ENCODE data around the gene SLC35A1. TPM values are rescaled to one million over a fixed set of nuclear protein-coding genes. Genes with fewer than 3 reads are reported as not detected.

SLC35A1 gene
- total RNA-seq, 1 experiment from 2014 or later, result 19.4 TPM

DNA sequence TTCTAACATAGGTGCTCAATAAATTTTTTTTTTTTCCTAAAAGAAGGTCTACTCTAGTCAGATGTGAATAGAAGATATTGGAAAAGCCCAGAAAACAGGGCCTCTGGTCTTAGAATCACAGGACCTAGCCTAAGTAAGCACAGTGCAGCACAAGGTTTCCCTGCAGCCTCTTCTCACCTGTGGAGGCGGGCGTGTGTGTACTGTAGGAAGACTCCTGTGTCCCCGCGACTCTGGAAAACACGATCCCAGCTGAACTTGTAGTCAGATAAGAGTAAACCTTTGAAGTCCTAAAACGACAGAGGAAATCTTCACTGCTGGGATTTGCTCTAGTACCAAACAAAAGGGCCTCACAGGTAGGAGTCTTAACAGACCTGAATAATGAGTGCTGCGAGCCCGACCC lies 45.7 kb downstream of the SLC35A1 start:
- no peak for DNase-seq
- CTCF ChIA-PET, result no interaction called here
- BruUV-seq (replicated peaks), result no TSS peak
- no peaks in the 10 kb centered on the region for H3K4me1 Mint-ChIP-seq (ENCODE audit: low read depth, unreplicated experiment)
- TF ChIP-seq, protein P1, sequence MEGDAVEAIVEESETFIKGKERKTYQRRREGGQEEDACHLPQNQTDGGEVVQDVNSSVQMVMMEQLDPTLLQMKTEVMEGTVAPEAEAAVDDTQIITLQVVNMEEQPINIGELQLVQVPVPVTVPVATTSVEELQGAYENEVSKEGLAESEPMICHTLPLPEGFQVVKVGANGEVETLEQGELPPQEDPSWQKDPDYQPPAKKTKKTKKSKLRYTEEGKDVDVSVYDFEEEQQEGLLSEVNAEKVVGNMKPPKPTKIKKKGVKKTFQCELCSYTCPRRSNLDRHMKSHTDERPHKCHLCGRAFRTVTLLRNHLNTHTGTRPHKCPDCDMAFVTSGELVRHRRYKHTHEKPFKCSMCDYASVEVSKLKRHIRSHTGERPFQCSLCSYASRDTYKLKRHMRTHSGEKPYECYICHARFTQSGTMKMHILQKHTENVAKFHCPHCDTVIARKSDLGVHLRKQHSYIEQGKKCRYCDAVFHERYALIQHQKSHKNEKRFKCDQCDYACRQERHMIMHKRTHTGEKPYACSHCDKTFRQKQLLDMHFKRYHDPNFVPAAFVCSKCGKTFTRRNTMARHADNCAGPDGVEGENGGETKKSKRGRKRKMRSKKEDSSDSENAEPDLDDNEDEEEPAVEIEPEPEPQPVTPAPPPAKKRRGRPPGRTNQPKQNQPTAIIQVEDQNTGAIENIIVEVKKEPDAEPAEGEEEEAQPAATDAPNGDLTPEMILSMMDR (IDR thresholded peaks at IDR 0.05; ENCODE audit: unreplicated experiment), result no peak
- peaks cover 19% of the 10 kb centered on the region for H3K36me3 Mint-ChIP-seq (ENCODE audit: insufficient read depth, unreplicated experiment)
- no peaks in the 10 kb centered on the region for H3K27me3 Mint-ChIP-seq (ENCODE audit: unreplicated experiment)
- H3K4me3 Mint-ChIP-seq (ENCODE audit: low read depth, unreplicated experiment), result no peak overlapping the region
- intact Hi-C loops (cut with micrococcal nuclease; ENCODE audit: unreplicated experiment), result no loop called here
- no peaks in the 10 kb centered on the region for H3K9me3 Mint-ChIP-seq (ENCODE audit: low read depth, unreplicated experiment)
- no peak overlapping the region for H3K27ac Mint-ChIP-seq (ENCODE audit: unreplicated experiment)

DNA sequence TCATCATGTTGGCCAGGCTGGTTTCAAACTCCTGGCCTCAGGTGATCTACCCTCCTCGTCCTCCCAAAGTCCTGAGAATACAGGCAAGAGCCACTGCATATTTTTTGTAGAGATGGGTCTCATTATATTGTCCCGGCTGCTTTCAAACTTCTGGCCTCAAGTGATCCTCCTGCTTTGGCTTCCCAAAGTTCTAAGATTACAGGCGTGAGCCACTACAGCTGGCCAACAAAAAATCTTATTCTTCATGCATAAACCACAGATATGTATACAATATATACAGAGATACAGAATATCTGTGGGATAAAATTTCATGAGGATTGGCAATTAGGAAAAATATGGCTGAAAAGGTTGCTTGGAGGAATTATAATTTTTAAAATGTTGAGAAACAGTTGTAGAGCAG lies 49.9 kb downstream of the SLC35A1 start:
- H3K4me3 Mint-ChIP-seq (ENCODE audit: low read depth, unreplicated experiment), result no peak overlapping the region
- CTCF ChIA-PET, result no interaction called here
- H3K27ac Mint-ChIP-seq (ENCODE audit: unreplicated experiment), result no peak overlapping the region
- peaks cover 7% of the 10 kb centered on the region for H3K36me3 Mint-ChIP-seq (ENCODE audit: insufficient read depth, unreplicated experiment)
- intact Hi-C loops (cut with micrococcal nuclease; ENCODE audit: unreplicated experiment), result no loop called here
- no TSS peak for BruUV-seq (replicated peaks)
- H3K4me1 Mint-ChIP-seq (ENCODE audit: low read depth, unreplicated experiment), result no peaks in the 10 kb centered on the region
- H3K27me3 Mint-ChIP-seq (ENCODE audit: unreplicated experiment), result no peaks in the 10 kb centered on the region
- H3K9me3 Mint-ChIP-seq (ENCODE audit: low read depth, unreplicated experiment), result no peaks in the 10 kb centered on the region
- DNase-seq, result no peak
- TF ChIP-seq, protein P1 (IDR thresholded peaks at IDR 0.05; ENCODE audit: unreplicated experiment), result no peak

DNA sequence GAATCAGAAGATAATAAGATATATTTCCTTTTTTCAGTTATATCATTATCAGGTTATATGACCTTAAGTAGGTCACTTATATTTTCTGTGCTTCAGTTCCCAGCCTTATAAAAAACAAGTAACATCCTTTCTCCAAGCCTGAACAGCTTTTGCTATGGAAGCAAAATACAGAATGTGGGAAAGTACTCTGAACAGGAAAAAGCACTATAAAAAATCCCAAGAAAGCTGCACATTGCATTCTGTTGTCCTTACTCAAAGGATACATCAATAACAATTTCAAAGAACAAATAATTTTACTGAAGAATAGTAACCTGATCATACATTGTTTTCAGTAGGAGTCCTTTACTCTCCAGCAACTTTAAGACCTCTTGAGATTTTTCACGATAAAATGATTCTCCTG lies 56.4 kb downstream of the SLC35A1 start:
- intact Hi-C loops (cut with micrococcal nuclease; ENCODE audit: unreplicated experiment), result no loop called here
- Mint-ChIP-seq H3K27me3 (ENCODE audit: unreplicated experiment) (no peaks in the 10 kb centered on the region), H3K4me1 (ENCODE audit: low read depth, unreplicated experiment) (peaks cover 3% of the 10 kb centered on the region), H3K4me3 (ENCODE audit: low read depth, unreplicated experiment) (no peak overlapping the region), H3K9me3 (ENCODE audit: low read depth, unreplicated experiment) (no peaks in the 10 kb centered on the region), H3K27ac (ENCODE audit: unreplicated experiment) (no peak overlapping the region), H3K36me3 (ENCODE audit: insufficient read depth, unreplicated experiment) (peaks cover under 1% of the 10 kb centered on the region)
- TF ChIP-seq, protein P1 (IDR thresholded peaks at IDR 0.05; ENCODE audit: unreplicated experiment), result no peak
- BruUV-seq (replicated peaks), result no TSS peak
- CTCF ChIA-PET, result no interaction called here
- DNase-seq, result no peak

DNA sequence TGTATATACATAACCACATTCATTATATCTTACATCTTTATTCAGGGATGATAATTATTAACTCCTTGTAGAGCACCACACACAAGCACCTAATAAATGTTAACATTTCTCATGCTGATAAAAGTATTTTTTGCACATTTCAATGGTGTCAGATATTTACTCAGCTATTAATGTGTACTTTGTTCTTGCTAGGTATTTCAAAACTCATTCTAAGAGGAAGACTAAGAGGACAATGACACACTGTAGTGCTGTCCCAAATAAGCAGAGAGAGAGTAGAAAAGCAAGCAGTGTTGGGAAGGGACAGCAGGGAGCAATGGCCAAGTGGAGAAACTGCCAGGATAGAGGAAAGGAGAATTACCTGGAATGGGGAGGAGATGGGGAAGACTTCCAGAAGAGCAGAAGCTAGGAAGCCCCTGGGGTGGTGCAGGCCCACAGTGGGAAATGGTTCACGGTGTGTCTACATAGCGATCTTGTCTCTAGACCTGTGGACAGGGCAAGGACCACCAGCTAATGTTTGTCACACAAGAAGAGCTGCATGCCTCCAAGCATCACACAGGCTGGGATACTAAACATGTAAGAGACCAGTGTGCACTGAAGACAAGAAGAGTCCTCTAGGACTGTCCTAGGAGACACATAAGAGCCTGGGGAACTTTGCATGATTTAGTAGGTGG lies 61.7 kb downstream of the SLC35A1 start:
- BruUV-seq (replicated peaks), result no TSS peak
- TF ChIP-seq, protein P1 (IDR thresholded peaks at IDR 0.05; ENCODE audit: unreplicated experiment), result no peak
- Mint-ChIP-seq H3K9me3 (ENCODE audit: low read depth, unreplicated experiment) (peaks cover 2% of the 10 kb centered on the region), H3K27me3 (ENCODE audit: unreplicated experiment) (no peaks in the 10 kb centered on the region), H3K27ac (ENCODE audit: unreplicated experiment) (peak overlapping the region; percentile 14), H3K4me1 (ENCODE audit: low read depth, unreplicated experiment) (peaks cover 9% of the 10 kb centered on the region), H3K4me3 (ENCODE audit: low read depth, unreplicated experiment) (no peak overlapping the region), H3K36me3 (ENCODE audit: insufficient read depth, unreplicated experiment) (peaks cover 6% of the 10 kb centered on the region)
- intact Hi-C loops (cut with micrococcal nuclease; ENCODE audit: unreplicated experiment), result no loop called here
- no peak for DNase-seq
- CTCF ChIA-PET, result no interaction called here

All from Calu3 (cell line).